HCT116 (cell line): ENCODE measurements around the gene COL7A1.

ENCODE experiments used
- CBX3 ChIP-seq: IDR thresholded peaks from 2 replicates; pipeline ENCODE4 v1.6.1; 2012; ENCODE audit warnings: low read depth
- POLR2A ChIP-seq: IDR thresholded peaks from 2 replicates; pipeline ENCODE4 v1.7.0; 2011; ENCODE audit warnings: borderline replicate concordance; ENCODE audit not compliant: insufficient read depth, insufficient read length; ENCODE audit errors: extremely low read depth
- SP1 ChIP-seq: IDR thresholded peaks from 2 replicates; pipeline ENCODE4 v1.6.1; 2012; ENCODE audit warnings: low read depth
- ZNF274 ChIP-seq: fragments of 200-500 bp; sonication (Bioruptor generic); IDR thresholded peaks from 2 replicates; pipeline ENCODE4 v1.6.1; 2014; ENCODE audit warnings: mild to moderate bottlenecking, low read depth, low read length, inconsistent platforms
- TF ChIP-seq, protein P1 (sequence below): IDR thresholded peaks from 2 replicates; pipeline ENCODE4 v1.6.1; 2012; ENCODE audit warnings: low read depth
- TF ChIP-seq, protein P2 (sequence below), 3 experiments: fragments of 200-600 bp in 1 of 3; sonication (generic) in 1 of 3; IDR thresholded peaks in 2 of 3; conservative IDR thresholded peaks in 1 of 3; 2 replicates each; pipeline ENCODE4 v1.5.1; 2012 to 2017; ENCODE audit warnings: low read depth in 2 of 3, low read length in 2 of 3, antibody characterized with exemption in 1 of 3, borderline replicate concordance in 1 of 3, control low read depth in 1 of 3, mild to moderate bottlenecking in 1 of 3, mixed read lengths in 1 of 3, mixed run types in 1 of 3, moderate library complexity in 1 of 3; ENCODE audit not compliant: insufficient read depth in 1 of 3
- TF ChIP-seq, protein P3 (sequence below): IDR thresholded peaks from 2 replicates; pipeline ENCODE4 v1.6.1; 2011; ENCODE audit warnings: mild to moderate bottlenecking, low read length, moderate library complexity; ENCODE audit not compliant: insufficient replicate concordance; ENCODE audit errors: extremely low read depth

DNA sequence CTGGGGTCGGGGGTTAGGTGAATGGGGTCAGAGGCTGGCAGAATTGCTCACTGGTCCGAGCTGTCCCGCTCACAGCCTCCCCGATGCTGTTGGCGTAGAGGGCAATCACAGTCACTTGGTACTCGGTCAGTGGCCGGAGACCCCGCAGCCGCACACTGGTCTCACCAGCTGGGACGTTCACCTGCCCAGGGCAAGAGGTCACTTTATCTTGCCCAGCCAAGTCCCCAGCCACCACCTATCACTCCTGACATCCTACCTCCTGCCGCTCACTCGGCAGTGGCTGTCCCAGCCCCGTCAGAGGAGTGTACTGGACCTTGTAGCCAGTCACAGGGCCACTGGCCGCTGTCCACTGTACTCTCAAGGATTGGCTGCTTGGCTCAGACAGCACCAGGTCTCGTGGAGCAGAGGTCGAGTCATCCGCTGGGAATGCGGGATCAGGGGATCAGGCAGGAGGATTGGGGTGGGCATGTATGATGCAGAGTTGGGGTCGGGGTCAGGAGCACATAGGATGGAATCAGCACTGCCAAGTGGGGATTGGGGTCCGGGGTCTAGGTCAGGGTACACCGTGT is 2.5 kb downstream of the COL7A1 start:
- no peak for TF ChIP-seq ZNF274
- TF ChIP-seq, protein P1, sequence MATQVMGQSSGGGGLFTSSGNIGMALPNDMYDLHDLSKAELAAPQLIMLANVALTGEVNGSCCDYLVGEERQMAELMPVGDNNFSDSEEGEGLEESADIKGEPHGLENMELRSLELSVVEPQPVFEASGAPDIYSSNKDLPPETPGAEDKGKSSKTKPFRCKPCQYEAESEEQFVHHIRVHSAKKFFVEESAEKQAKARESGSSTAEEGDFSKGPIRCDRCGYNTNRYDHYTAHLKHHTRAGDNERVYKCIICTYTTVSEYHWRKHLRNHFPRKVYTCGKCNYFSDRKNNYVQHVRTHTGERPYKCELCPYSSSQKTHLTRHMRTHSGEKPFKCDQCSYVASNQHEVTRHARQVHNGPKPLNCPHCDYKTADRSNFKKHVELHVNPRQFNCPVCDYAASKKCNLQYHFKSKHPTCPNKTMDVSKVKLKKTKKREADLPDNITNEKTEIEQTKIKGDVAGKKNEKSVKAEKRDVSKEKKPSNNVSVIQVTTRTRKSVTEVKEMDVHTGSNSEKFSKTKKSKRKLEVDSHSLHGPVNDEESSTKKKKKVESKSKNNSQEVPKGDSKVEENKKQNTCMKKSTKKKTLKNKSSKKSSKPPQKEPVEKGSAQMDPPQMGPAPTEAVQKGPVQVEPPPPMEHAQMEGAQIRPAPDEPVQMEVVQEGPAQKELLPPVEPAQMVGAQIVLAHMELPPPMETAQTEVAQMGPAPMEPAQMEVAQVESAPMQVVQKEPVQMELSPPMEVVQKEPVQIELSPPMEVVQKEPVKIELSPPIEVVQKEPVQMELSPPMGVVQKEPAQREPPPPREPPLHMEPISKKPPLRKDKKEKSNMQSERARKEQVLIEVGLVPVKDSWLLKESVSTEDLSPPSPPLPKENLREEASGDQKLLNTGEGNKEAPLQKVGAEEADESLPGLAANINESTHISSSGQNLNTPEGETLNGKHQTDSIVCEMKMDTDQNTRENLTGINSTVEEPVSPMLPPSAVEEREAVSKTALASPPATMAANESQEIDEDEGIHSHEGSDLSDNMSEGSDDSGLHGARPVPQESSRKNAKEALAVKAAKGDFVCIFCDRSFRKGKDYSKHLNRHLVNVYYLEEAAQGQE = no peak
- TF ChIP-seq, protein P2, sequence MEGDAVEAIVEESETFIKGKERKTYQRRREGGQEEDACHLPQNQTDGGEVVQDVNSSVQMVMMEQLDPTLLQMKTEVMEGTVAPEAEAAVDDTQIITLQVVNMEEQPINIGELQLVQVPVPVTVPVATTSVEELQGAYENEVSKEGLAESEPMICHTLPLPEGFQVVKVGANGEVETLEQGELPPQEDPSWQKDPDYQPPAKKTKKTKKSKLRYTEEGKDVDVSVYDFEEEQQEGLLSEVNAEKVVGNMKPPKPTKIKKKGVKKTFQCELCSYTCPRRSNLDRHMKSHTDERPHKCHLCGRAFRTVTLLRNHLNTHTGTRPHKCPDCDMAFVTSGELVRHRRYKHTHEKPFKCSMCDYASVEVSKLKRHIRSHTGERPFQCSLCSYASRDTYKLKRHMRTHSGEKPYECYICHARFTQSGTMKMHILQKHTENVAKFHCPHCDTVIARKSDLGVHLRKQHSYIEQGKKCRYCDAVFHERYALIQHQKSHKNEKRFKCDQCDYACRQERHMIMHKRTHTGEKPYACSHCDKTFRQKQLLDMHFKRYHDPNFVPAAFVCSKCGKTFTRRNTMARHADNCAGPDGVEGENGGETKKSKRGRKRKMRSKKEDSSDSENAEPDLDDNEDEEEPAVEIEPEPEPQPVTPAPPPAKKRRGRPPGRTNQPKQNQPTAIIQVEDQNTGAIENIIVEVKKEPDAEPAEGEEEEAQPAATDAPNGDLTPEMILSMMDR (IDR thresholded peaks at IDR 0.05 in 2 of 3, conservative IDR thresholded peaks at IDR 0.05 in 1 of 3; ENCODE audit: borderline replicate concordance in 1 of 3, insufficient read depth in 1 of 3, low read depth in 2 of 3, low read length in 2 of 3) = no peak
- no peak for TF ChIP-seq POLR2A
- no peak for TF ChIP-seq CBX3
- TF ChIP-seq, protein P3, sequence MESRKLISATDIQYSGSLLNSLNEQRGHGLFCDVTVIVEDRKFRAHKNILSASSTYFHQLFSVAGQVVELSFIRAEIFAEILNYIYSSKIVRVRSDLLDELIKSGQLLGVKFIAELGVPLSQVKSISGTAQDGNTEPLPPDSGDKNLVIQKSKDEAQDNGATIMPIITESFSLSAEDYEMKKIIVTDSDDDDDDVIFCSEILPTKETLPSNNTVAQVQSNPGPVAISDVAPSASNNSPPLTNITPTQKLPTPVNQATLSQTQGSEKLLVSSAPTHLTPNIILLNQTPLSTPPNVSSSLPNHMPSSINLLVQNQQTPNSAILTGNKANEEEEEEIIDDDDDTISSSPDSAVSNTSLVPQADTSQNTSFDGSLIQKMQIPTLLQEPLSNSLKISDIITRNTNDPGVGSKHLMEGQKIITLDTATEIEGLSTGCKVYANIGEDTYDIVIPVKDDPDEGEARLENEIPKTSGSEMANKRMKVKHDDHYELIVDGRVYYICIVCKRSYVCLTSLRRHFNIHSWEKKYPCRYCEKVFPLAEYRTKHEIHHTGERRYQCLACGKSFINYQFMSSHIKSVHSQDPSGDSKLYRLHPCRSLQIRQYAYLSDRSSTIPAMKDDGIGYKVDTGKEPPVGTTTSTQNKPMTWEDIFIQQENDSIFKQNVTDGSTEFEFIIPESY = no peak
- no peak for TF ChIP-seq SP1
